Activated CD8-positive, alpha-beta memory T cell treated with anti-CD3 and anti-CD28 coated beads for 1 hour (primary cell): ENCODE data around the gene LCA5L.

ENCODE experiments used
- DNase-seq, 2 donors: peaks; one replicate each; pipeline ENCODE4 v3.0.0-alpha.2; 2020; ENCODE audit warnings: low read depth in 1 of 2; ENCODE audit errors: extremely low read depth in 1 of 2

Gene LCA5L

DNA sequence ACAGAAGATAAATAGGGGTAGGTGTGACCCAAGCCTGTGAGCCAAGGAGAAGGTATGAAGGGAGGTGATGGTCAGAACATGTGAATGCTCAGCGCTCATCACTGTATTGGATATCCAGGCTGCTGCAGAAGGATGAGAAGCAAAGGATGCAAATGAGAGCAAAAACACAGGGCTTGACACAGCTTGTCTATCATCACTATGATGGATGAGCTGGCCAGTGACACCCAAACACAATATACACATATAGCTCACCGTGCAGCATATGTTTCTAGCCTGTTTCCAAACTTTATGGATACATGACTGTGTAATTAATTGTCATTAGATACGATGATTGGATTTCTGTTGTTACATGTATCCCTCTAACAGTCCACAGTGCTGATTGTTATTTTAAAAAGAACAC is 82.8 kb downstream of the LCA5L start:
- no peak for DNase-seq

DNA sequence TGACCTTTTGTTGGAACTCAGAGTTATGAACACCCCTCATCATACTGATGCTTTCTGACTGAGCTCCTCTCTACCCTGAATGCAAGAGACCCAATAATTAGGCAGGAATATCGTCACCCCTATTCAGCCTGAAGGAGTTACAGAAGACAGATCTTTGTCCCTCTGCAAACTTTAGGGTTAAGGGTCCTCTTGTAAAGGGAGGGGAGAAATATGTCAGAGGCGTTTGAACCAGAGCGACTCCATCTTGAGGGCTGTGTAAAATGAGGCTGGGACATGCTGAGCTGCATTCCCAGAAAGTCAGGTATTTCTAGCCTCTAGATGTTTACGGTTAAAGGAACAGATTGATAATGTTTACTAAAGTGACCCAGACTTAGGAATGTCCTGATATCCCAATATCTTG is 86.2 kb downstream of the LCA5L start:
- DNase-seq: no peak
